Esophagus squamous epithelium (tissue), 4 donors: Measurements from ENCODE around the gene C19orf12.

ENCODE experiments used
- CTCF ChIP-seq, 6 experiments: fragments of 450-650 bp in 4 of 6; fragments of 200-600 bp in 2 of 6; sonication (generic) in 2 of 6; IDR thresholded peaks; one replicate each; pipeline ENCODE4 v1.5.1; 2016 to 2019; ENCODE audit warnings: antibody characterized with exemption in 6 of 6, mild to moderate bottlenecking in 4 of 6, moderate library complexity in 4 of 6
- POLR2A ChIP-seq, 4 donors: fragments of 450-650 bp; IDR thresholded peaks; one replicate each; pipeline ENCODE4 v1.6.1; 2017; ENCODE audit warnings: antibody characterized with exemption in 4 of 4, mild to moderate bottlenecking in 4 of 4, moderate library complexity in 3 of 4

- TF ChIP-seq POLR2A (IDR thresholded peaks at IDR 0.05) (no peak), CTCF (IDR thresholded peaks at IDR 0.05) (no peak)
These were observed 34.9 kb upstream of the C19orf12 start for GRCh38 chr19:29750001-29750400.
